GM21825 (cell line): ENCODE data around the gene EML2.
A peak's percentile ranks its signal among the peaks of the same experiment; 100 is the strongest.
"Not testable (repeated sequence)": the region's sequence is repeated elsewhere in the genome, so short reads cannot be mapped to it uniquely, and the experiment has no call there.

ENCODE experiments used
- ATAC-seq: cut with Tn5 transposase; IDR thresholded peaks from one replicate; pipeline ENCODE4 v1.9.1; 2021; ENCODE audit warnings: mild to moderate bottlenecking, moderate library complexity; ENCODE audit not compliant: unreplicated experiment

Gene EML2

DNA sequence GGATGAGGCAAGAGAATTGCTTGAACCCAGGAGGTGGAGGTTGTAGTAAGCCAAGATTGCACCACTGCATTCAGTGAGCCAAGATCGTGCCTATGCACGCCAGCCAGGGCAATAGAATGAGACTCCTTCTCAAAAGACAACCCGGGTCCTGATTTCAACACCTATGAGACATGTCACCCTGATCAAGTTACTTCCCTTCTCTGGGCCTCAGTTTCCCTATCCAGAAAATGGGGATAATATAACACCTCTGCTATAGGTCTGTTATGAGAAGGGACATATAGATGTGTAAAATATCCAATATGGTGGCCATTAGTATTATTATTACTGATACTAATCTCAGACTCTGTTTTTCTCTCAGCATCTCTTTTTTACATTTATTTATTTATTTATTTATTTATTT is 15.9 kb upstream of the EML2 start:
- no peak for ATAC-seq

- ATAC-seq, result no peak
Measured at GRCh38 chr19:45653634-45654033, 14.4 kb upstream of the EML2 start.

DNA sequence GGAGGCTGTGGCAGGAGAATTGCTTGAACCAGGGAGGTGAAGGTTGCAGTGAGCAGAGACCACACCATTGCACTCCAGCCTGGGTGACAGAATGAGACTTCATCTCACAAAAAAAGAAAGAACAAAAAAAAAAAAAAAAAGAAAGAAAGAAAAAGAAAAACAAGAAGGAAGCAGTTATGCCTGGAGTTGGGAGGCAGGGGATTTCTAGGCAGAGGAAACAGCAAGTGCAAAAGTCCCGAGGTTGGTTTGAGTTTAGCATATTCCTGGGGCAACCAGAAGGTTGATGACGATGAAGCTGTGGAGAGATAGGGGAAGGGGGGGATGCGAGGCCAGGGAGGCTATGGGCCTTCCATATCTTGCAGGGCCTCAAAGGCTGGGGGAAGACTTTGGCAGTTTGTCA is 11.5 kb upstream of the EML2 start:
- no peak for ATAC-seq

- no peak for ATAC-seq
Measured at GRCh38 chr19:45646345-45646698, 7.1 kb upstream of the EML2 start.

DNA sequence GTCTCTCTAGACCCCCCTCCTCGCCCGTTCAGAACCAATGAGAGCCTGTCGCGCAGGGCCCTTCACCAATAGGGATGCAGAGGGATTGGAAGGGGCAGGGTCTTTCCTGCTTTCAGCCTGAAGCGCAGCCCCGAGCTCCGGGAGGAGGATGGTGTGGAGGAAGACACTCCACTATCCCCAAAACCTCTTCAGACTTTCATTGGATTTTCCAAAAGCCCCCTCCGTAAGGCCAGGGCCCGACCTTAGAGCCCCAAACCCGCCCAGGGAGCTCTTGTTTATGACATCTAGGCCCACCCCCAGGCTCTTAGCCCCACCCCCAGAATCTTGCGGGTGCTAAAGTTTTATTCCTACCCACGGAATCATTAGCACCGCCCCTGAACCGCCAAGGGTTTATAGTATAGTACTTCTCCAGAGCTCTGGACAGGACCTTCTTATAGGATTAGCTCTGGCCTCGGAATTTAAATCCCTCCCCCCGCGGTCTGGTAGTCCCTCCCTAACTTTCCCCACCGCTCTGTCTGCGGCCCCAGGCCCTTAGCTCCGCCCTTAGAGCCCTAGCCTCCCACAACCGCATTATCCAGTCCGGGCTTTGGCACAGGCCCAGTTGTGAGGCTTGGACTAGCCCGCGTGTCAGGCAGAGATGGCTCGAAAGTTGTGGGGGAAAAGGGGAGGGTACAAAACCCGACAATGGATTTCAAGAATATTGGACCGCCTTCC is 6.6 kb upstream of the EML2 start:
- no peak for ATAC-seq

DNA sequence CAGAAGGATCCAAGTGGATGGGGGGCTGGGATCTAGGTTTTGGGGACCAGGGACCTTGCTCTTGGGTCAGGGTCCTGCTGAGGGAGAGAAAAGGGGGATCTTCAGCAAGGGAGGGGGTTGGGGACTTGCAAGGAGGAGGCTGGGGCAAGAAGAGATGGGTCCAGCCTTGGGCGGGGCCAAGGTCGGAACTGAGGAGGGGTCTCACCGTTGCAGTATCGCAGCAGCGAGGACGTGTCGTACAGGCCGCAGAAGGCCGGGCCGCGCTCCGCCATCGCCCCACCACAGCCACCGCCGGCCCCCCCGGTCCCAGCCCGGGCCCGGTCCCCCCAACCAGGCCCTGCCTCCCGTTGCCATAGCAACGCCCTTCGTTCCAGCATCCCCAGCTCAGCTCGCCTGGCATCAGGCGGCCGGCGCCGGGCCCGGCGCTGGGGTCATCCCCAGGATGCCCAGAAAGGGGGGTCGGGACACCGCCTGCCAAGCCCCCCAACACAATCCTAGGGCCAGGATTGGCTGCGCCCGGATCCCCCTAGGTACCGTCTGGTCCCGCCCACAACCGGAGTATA is 6.0 kb upstream of the EML2 start:
- ATAC-seq, result no peak

DNA sequence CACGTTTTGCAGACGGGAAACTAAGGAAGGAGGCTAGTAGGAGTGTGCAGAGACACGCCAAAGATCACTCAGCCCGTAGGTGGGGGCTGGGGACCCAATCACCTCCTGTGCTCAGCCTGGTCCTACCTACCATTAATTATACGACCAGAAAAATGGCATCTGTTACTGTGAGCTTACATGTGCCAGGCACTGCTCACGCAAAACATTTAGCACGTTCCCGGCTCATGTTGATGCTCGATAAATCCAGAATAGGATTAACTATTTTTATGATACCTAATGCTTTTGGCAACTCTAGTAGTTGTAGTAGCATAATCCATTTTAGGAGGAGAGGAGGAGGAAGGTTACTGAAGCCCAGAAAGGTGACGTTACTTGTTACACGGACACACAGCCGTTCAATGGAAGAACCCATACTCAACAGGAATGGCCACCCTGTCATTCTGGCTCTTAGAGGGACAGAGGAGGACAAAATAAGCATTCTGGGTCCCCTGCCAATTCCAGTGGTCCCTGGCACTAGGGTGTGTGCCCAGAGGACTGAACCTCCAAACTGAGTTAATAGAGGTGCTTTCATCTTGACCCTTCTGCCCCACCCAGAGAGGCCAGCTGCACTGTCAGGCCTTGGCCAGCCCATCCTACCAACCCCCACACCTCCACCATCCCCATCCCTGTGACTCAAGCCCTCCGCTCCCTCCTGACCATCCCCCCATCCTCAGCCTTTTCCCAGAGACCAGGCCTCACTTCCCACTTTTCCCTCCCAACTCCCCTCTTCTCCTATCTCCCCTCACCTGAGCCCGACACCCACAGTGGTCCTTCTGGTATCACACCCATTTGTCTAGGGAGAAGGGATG is 5.0 kb upstream of the EML2 start:
- ATAC-seq, result no peak

DNA sequence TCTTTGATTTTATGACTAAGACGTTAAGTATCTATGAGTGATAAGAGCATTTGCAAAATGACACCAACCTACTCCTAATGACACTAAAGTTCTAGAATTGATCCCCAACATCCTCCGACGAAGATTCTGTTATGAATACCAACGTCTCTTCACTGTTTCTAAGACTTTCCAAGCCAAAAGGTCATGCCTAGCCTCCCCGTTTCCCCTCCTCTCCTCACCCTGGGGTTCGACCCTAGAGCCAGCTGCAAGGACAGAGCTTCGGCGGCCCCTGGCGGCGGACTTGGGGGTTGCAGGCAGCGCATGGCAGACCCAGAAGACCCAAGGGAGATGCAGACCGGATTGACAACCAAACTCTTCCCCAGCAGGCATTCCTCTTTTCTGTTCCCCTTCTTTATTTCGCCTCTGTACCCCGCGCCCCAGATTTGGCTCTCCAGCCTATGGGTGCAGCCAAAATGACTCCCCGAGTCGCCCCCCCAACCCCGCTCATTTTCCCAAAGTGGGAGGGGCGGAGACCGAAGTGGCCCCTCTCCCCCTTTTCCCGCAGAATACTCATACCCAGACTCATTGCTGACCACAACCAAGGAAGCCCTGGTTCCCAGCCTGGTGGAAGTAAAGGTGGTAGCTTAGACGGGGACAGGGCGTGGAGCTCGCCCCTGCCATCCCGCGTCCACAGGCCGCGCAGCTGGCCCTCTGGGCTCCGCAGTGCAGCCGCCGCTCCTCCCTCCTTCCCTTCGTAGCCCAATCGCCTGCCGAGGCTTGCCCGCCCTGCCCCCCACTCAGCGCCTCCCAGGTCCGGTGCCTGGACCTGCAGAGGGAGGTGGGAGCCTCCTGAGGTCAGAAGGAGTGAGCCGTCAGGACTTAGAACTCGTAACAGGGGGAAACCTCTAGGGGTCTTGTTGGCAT is 4.1 kb upstream of the EML2 start:
- ATAC-seq, result no peak

DNA sequence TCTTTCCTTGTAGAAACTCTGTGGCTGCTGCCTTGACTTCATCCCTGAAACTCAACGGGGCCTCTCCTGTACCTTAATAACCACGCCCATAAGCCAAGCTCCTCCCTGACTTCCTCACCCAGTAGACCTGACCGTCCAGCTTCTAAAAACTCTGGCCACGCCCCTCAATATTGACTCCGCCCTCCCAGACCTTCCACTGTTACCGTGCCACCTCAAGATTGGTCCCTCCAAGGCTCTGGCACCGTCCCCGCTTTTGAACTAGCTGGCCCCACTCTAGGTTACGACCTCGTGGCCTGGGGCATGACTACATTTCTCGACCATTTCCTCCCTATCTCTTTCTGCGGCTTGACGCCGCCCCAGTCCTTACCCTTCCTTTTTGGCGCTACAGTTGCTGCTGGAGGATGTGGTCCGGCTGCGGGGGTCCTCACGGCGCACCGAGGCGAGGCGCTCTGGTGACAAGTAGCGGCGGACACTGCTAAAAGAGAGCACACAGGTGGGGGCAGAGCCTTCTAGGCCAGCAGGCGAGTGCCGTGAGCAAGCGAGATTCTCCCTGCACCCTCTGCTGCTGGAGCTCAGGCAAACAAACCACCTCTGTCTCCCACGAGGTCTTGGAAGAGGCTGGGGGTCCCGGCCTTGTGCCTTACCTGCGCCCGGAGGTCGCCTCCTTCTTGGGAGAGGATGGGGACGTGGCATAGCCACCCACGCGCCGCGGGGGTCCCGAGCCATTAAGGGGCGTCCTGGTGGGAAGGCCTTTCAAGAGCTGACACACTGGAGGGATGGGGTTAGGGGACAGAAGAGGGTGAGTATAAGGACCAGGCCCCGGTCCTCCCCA is 2.3 kb upstream of the EML2 start:
- peak; percentile 28 for ATAC-seq

- no peak for ATAC-seq
Measured at GRCh38 chr19:45640849-45641273, 1.7 kb upstream of the EML2 start.

DNA sequence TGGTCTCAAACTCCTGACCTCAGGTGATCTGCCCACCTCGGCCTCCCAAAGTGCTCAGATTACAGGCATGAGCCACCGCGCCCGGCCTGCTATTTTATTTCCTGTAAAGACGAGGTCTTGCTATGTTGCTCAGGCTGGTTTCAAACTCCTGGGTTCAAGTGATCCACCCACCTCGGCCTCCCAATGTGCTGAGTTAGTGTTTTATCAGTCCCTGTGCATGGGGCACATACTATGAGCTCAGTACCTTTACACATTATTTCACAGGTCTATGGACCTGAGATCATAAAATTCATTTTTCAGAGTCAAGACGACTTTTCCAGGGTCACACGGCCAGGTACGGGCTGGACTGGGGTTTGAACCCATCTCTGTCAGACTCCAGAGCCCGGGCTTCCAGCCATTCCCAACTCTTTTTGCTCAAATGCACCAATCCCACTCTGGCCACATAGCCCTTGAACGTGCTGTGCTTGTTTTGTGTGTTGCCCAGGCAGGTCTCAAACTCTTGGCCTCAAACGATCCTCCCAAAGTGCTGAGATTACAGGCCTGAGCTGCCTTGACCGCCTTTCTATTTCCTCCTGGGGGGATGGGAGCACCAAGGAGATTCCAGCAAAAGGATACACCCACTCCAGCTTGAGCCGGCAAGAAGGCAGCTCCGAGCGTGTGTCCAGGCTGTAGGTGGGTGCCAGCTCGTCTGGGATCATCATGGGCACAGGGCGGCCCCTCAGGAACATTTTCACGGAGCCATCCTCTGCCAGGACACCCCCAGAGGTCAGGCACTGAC is 1.1 kb downstream of the EML2 start:
- ATAC-seq, result no peak

DNA sequence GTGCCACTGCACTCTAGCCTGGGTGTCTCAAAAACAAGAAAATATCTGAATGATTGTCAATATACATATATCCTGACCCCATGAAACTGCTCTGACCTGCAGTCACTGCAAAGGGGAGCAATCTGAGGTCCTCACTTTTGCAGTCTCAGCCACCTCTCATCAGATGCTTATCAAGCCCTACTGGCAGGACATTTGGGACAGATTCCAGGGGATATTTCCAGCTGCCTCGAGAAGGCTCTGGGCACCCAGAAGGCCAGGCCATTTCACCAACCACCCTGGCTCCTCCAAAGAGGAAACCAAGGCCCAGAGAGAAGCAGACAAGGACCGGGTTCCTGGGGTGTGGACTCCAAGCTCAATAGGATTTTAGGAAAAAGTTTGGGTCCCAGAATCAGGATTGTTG is 2.3 kb downstream of the EML2 start:
- ATAC-seq, result no peak

GRCh38 chr19:45636275-45636674 is 2.9 kb downstream of the EML2 start:
- no peak for ATAC-seq

DNA sequence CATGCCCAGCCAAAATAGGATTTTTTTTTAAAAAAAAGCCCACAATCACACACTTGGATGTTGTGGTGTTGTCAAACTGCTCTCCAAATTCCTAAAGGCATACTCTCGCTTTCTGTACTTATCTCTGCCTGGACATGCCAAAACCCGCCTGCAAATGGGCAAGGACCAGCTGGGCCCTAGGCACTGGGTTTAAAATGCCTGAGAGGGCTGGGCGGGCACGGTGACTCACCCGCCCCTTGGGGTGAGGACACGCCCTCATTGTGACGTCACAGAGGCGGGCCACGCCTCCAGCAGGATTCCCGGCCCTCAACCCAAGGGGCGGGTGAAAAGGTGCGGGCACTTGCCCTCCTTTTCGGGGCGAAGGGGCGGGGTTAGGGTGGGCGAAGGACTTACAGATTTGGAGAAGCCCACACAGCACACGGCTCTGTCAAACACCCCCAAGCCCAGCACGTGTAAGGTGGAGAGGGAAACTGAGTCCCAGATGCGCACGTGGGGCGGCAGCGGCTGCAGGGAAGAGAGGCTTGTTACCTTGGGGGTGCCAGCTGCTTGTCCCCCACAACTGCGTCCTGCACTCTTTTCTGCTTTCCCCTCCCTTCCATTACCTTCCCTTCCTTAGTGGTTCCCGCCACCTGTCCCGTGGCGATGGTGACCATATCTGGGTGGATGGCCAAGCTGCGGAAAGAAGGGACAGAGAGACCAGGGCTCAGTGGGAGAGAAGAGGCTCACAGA is 6.6 kb downstream of the EML2 start:
- no peak for ATAC-seq

DNA sequence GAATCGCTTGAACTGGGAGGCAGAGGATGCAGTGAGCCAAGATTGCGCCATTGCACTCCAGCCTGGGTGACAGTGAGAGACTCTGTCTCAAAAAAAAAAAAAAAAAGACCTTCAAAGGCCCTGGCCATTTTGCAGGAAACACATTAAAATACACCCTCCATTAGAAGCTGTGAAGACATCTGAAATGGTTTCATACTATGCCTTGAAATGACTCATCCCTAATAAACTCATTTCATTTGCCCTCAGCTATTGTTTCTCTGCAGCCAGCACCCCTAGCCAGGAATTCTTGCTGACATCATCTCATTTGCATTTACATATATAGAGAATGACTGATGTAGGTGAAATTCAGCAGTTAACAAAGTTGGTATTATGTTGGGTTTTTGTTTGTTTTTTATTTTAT is 8.7 kb downstream of the EML2 start:
- ATAC-seq, result no peak

DNA sequence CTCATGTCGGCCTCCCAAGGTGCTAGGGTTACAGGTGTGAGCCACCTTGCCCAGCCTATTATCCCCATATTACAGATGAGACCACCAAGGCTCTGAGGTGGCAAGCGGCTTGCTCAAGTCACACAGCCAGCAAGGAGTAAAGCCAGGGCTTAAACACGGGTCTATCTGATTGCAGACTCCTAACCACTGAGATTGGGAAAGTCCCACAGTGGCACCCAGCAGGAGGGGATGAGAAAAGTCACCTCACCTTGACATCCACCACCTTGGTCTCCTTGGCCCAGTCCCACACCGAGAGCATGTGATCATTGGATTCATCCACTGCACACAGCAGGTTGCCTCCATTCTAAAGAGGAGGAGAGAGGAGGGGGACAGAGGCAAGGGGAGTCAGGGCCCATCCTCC is 9.5 kb downstream of the EML2 start:
- no peak for ATAC-seq

DNA sequence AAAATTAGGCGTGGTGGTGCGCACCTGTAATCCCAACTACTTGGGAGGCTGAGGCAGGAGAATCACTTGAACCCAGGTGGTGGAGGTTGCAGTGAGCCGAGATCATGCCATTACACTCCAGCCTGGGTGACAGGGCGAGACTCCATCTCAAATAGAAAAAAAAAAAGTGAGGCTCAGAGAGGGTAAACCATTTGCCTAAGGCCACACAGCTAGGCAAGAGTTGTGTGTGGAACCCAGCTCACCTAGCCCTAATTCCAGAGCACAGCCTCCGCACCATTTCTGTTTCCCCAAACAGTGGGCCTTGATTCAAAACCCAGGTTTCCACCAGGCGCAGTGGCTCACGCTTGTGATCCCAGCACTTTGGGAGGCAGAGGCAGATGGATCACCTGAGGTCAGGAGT is 11.0 kb downstream of the EML2 start:
- not testable (repeated sequence) for ATAC-seq

DNA sequence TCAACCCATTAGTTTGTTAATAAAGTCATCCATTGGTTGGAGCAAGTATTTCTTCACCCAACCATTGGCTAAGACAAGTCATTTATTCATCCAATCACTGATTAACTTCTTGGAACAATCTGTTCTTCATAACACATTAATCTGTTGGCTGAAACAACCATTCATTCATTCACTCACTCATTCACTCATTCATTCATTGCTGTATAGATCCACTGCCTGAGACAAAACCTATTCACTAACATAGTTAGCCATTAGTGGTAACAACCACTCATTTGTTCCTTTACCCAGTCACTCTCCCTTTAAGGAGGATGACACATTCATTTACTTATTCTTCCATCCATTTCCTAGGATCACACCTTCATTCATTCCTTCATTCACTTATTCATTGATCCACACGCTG is 15.2 kb downstream of the EML2 start:
- no peak for ATAC-seq

DNA sequence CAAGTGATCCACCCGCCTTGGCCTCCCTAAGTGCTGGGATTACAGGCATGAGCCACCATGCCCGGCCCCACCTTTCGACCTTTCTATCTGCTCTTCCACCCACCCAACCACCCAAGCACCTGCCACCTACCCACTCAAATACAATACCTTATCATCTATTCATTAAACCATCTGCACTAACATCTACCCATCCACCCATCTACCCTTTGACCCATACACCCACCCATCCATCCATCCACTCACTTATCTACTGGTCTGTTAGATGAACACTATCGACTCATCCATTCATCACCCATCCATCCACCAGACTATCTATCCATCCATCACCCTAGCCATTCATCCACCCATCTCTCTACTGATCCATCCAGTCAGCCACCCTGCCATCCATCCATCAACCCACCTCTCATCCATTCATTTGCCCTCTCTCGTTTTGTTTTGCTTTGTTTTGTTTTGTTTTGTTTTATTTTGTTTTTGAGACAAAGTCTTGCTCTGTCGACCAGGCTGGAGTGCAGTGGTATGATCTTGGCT is 17.2 kb downstream of the EML2 start:
- no peak for ATAC-seq
